Duodenal mucosa (tissue), 2 donors: ENCODE measurements around the gene APP.

Experiments used
- H3K27ac ChIP-seq: one replicate; pipeline ENCODE4 v1.7.0; 2013; ENCODE audit warnings: low read depth, low read length
- H3K27me3 ChIP-seq, 2 donors: one replicate each; pipeline ENCODE4 v1.7.0; 2013; ENCODE audit warnings: low read length in 2 of 2, control low read depth in 1 of 2; ENCODE audit not compliant: insufficient read depth in 2 of 2, control insufficient read depth in 1 of 2
- H3K36me3 ChIP-seq, 2 donors: one replicate each; pipeline ENCODE4 v1.7.0; 2013; ENCODE audit warnings: low read length in 2 of 2, control low read depth in 1 of 2; ENCODE audit not compliant: insufficient read depth in 2 of 2, control insufficient read depth in 1 of 2
- H3K4me1 ChIP-seq, 2 donors: one replicate each; pipeline ENCODE4 v1.7.0; 2013; ENCODE audit warnings: low read length in 2 of 2, control low read depth in 1 of 2; ENCODE audit not compliant: insufficient read depth in 2 of 2, control insufficient read depth in 1 of 2
- H3K4me3 ChIP-seq, 2 donors: one replicate each; pipeline ENCODE4 v1.7.0; 2013; ENCODE audit warnings: low read length in 2 of 2, low read depth in 1 of 2
- H3K9ac ChIP-seq, 2 donors: one replicate each; pipeline ENCODE4 v1.7.0; 2013; ENCODE audit warnings: low read length in 2 of 2, low read depth in 1 of 2
- H3K9me3 ChIP-seq, 2 donors: one replicate each; pipeline ENCODE4 v1.7.0; 2013; ENCODE audit warnings: low read length in 2 of 2, control low read depth in 1 of 2; ENCODE audit not compliant: control insufficient read depth in 1 of 2

APP gene

GRCh38 chr21:25997788-25998611, 172.6 kb downstream of the APP start:
- H3K27me3 ChIP-seq: no peaks in the 10 kb centered on the region
- no peak overlapping the region for H3K4me3 ChIP-seq
- no peaks in the 10 kb centered on the region for H3K9me3 ChIP-seq
- H3K4me1 ChIP-seq: peaks cover 24 to 34% of the 10 kb centered on the region in 2 donors
- H3K9ac ChIP-seq: no peak overlapping the region
- H3K27ac ChIP-seq: no peak overlapping the region
- H3K36me3 ChIP-seq: peaks cover 0 to 8% of the 10 kb centered on the region in 2 donors

GRCh38 chr21:25995278-25995677, 175.3 kb downstream of the APP start:
- Histone ChIP-seq H3K9ac (no peak overlapping the region), H3K27ac (no peak overlapping the region), H3K4me1 (peaks cover 24 to 33% of the 10 kb centered on the region in 2 donors)

GRCh38 chr21:25994758-25995163, 175.8 kb downstream of the APP start:
- Histone ChIP-seq H3K27me3 (no peaks in the 10 kb centered on the region), H3K9me3 (no peaks in the 10 kb centered on the region), H3K36me3 (peaks cover 0 to 8% of the 10 kb centered on the region in 2 donors), H3K4me3 (no peak overlapping the region), H3K9ac (no peak overlapping the region), H3K4me1 (peaks cover 24 to 28% of the 10 kb centered on the region in 2 donors), H3K27ac (no peak overlapping the region)

More at GRCh38 chr21:25995278-25995677, 175.3 kb downstream of the APP start:
- peaks cover 0 to 10% of the 10 kb centered on the region in 2 donors for H3K36me3 ChIP-seq
- H3K27me3 ChIP-seq: no peaks in the 10 kb centered on the region
- no peak overlapping the region for H3K4me3 ChIP-seq
- no peaks in the 10 kb centered on the region for H3K9me3 ChIP-seq

GRCh38 chr21:25988738-25989137, 181.8 kb downstream of the APP start:
- Histone ChIP-seq H3K27ac (no peak overlapping the region), H3K4me1 (no peaks in the 10 kb centered on the region), H3K9ac (no peak overlapping the region), H3K36me3 (peaks cover 5 to 10% of the 10 kb centered on the region in 2 donors), H3K4me3 (no peak overlapping the region), H3K9me3 (no peaks in the 10 kb centered on the region), H3K27me3 (no peaks in the 10 kb centered on the region)

- no peak overlapping the region for H3K9ac ChIP-seq
- no peak overlapping the region for H3K27ac ChIP-seq
- H3K9me3 ChIP-seq: no peaks in the 10 kb centered on the region
- H3K27me3 ChIP-seq: no peaks in the 10 kb centered on the region
- H3K4me1 ChIP-seq: no peaks in the 10 kb centered on the region
- no peak overlapping the region for H3K4me3 ChIP-seq
- H3K36me3 ChIP-seq: peaks cover 6 to 7% of the 10 kb centered on the region in 2 donors
These were observed 183.0 kb downstream of the APP start for GRCh38 chr21:25987531-25987930.

GRCh38 chr21:25986928-25987327, 183.6 kb downstream of the APP start:
- Histone ChIP-seq H3K9ac (no peak overlapping the region), H3K27ac (no peak overlapping the region), H3K4me3 (no peak overlapping the region), H3K9me3 (no peaks in the 10 kb centered on the region), H3K4me1 (no peaks in the 10 kb centered on the region), H3K36me3 (peaks cover 10 to 12% of the 10 kb centered on the region in 2 donors), H3K27me3 (no peaks in the 10 kb centered on the region)

- Histone ChIP-seq H3K27ac (no peak overlapping the region), H3K9ac (no peak overlapping the region), H3K4me1 (no peaks in the 10 kb centered on the region), H3K9me3 (no peaks in the 10 kb centered on the region), H3K4me3 (no peak overlapping the region), H3K36me3 (peaks cover 13% of the 10 kb centered on the region in 2 donors), H3K27me3 (no peaks in the 10 kb centered on the region)
These were observed 184.6 kb downstream of the APP start for GRCh38 chr21:25985990-25986389.

- H3K4me3 ChIP-seq: no peak overlapping the region
- peaks cover 21 to 25% of the 10 kb centered on the region in 2 donors for H3K36me3 ChIP-seq
- no peaks in the 10 kb centered on the region for H3K4me1 ChIP-seq
- no peaks in the 10 kb centered on the region for H3K27me3 ChIP-seq
- no peaks in the 10 kb centered on the region for H3K9me3 ChIP-seq
- H3K9ac ChIP-seq: no peak overlapping the region
- H3K27ac ChIP-seq: no peak overlapping the region
These were observed 186.0 kb downstream of the APP start for GRCh38 chr21:25984538-25984937.

GRCh38 chr21:25983745-25984144, 186.8 kb downstream of the APP start:
- H3K27ac ChIP-seq: no peak overlapping the region
- H3K4me3 ChIP-seq: no peak overlapping the region
- H3K9me3 ChIP-seq: no peaks in the 10 kb centered on the region
- no peaks in the 10 kb centered on the region for H3K27me3 ChIP-seq
- H3K36me3 ChIP-seq: peaks cover 15 to 22% of the 10 kb centered on the region in 2 donors
- H3K9ac ChIP-seq: no peak overlapping the region
- H3K4me1 ChIP-seq: no peaks in the 10 kb centered on the region

GRCh38 chr21:25980710-25981109, 189.9 kb downstream of the APP start:
- Histone ChIP-seq H3K27ac (no peak overlapping the region), H3K4me1 (no peaks in the 10 kb centered on the region), H3K36me3 (peaks cover 21 to 27% of the 10 kb centered on the region in 2 donors), H3K27me3 (no peaks in the 10 kb centered on the region), H3K4me3 (no peak overlapping the region), H3K9me3 (no peaks in the 10 kb centered on the region), H3K9ac (no peak overlapping the region)
